TTC549 (cell line): Measurements from ENCODE around the gene USH2A.
A peak's percentile ranks its signal among the peaks of the same experiment; 100 is the strongest.
"Not testable (repeated sequence)": the region's sequence is repeated elsewhere in the genome, so short reads cannot be mapped to it uniquely, and the experiment has no call there.

Experiments used
- FAIRE-seq: peaks from 2 replicates; lab custom pipeline; 2012; peaks lifted over from hg19 to GRCh38; lab: Jason Lieb, UNC

Gene USH2A

DNA sequence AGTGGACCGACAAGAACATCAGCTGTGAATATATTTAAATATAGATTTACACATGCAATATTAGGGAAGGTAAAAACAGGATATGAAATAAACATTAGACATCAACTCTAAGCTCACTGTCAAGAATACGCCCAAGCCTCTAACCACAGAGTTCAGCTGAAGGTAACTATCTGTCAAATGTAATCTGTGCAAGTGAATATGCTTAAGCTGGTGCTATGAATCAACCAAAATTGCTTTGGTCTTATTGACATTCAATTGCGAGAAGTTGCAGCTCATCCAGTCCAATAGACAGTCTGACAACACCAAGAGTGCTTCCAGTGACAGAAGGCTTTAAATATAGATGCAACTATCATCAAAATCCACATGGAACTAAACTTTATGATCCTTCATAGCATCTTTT is 32.3 kb downstream of the USH2A start:
- no peak for FAIRE-seq

DNA sequence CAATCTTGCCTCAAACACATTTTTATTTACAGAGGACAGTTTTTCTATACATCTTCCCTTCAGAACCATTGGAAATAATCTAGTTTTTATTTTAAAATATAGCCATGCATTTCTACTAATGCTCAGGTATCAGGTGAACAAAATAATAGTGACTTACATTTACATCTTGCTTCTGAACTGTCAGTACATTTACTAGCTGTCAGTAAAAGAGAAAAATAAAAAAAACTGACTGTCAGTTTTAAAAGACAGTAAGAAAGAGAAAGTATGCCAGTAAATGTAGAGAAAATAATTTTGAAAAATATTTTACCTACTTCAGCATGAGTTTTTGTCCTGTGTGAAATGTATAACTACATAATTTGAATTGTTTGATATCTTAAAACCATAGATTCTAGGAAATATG is 33.5 kb downstream of the USH2A start:
- FAIRE-seq, result no peak

DNA sequence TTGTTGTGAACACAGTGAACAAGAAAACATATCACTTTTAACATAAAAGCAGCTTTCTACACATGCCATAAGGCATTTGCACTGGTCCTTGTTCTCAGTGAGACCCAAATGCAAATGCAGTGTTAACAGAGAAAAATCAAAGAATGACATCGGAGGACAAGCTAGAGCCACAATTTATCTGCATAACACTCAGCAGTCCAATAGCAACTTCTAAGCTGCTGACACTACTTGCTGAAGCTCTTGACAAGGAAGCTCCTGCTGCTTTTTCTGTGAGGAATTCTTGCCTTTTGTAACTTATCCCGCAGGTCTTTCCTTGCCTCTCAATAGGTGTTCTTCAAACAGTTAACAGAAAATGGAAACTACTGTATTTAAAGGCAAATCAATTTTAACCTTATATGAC is 34.7 kb downstream of the USH2A start:
- no peak for FAIRE-seq

DNA sequence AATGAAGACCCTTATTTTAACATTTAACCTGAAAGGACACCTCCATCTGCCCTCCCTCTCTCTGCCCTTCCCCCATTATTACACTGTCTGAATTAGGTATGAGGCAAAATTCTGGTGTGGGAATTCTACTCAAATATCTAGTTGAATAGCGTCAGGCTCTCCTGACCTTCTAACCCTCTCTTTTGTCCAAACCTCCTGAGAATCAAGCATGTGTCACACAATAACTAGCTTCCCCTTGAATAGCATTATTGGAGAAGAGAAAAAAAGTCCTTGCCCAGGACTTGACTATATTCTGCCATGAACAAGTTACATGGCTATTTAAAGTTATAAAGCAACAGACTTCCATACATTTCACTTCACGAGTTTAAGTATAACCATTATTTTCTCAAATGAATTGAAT is 35.5 kb downstream of the USH2A start:
- FAIRE-seq, result no peak

DNA sequence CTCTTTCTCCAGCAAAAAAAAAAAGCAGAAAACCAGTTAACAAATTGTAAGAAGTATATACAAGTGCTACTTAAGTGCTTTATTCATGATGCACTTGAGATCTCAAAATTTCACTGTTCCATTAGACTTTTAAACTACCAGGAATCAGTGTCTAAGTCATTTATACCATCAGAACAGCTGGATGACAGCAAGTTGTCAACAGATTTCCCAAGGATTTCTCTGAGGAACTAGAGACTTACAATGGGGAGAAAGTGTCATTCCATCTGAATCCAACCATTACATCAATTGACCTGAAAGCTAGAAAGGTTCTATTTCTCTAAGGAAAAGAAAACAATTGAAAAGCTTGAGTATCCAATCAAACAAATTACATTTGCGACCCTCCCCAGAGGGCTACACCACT is 43.8 kb downstream of the USH2A start:
- FAIRE-seq, result no peak

DNA sequence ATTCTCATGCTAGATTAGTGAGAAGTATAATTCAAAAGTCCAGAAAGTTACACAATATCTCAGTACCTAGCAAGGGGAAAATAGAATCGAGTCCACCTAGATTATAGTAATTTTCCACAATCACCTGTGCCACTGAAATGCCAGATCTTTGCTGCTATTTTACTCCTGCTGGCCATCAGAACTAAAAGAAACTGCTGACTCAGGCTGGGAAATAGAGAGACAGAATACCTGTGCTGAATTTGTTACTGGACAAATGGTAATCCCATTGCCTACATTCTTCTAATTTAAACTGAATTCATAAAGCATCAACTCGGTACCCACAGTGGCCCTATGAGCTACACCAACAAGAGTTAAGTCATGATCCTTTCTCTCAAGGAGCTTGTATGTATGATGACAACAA is 55.0 kb downstream of the USH2A start:
- FAIRE-seq, result no peak

DNA sequence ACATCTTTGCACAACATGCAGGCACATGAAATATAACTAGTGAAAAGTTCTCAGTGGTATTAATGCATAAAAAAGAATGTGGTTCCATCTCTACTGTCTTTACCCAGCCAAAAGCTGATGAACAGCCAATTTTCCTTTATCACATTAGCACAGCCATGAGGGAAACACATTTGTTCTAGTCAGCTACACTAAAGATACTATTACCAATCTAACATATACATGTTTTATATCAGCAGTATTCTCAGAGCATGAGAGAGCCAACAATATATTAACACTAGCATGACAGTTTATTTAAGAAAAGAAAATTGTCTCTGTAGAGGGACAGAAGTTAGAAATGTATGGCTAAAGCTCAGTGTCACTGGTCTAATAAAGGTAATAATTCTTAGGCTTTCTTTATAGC is 56.3 kb downstream of the USH2A start:
- no peak for FAIRE-seq

DNA sequence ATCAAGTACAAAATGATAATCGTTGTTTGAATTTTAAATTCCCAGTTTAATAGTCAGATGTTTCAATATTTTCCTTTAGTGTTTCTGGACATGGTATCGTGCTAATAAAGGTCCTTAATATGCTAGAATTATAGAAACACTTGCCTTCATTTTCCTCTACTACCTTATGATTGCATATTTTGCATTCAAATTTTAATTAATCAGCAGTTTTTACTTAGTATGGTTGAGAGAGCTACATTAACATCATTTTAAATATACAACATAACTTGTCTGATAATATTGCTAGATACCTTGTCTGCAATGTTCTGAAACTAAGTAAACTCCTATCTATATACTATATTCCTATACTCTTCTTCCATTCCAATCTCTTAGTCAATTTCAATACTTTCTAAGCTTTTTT is 66.3 kb downstream of the USH2A start:
- no peak for FAIRE-seq

DNA sequence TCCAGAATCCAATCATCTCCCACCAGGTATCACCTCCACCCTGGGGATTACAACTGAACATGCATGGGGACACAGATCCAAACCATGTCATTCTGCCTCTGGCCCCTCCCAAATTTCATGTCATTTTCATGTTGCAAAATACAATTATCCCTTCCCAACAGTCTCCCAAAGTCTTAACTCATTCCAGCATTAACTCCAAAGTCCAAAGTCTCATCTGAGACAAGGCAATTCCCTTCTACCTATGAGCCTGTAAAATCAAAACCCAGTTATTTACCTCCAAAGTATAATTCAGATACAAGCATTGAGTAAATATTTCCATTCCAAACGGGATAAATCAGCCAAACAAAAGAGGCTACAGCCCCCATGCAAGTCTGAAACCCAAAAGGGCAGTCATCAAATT is 73.1 kb downstream of the USH2A start:
- no peak for FAIRE-seq

DNA sequence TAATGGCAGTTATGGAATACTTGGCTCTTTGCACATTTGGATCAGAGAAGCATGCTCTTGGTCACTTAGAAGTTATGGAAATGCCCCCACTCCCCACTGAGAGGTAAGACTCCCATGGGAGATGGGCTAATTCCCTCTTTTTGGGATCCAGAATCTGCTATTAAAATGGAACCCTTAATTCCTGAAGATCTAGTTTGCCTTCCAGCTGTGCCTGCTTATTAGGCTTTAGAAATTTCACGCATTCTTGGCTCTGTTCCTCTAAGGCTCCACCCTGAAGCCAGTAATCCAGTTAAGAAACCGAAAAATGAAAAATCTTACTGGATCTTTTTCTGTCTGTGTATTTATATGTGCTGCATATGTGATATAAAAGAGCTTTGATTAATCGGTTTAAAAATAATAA is 76.7 kb downstream of the USH2A start:
- no peak for FAIRE-seq

DNA sequence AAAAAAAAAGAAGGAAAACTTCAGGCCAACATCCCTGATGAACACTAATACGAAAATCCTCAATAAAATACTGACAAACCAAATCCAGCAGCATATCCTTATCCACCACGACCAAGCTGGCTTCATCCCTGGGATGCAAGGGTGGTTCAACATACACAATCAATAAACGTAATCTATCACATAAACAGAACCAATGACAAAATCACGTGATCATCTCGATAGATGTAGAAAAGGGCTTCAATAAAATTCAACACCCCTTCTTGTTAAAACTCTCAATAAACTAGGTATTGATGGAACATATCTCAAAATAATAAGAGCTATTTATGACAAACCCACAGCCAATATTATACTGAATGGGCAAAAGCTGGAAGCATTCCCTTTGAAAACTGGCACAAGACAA is 82.7 kb downstream of the USH2A start:
- not testable (repeated sequence) for FAIRE-seq

DNA sequence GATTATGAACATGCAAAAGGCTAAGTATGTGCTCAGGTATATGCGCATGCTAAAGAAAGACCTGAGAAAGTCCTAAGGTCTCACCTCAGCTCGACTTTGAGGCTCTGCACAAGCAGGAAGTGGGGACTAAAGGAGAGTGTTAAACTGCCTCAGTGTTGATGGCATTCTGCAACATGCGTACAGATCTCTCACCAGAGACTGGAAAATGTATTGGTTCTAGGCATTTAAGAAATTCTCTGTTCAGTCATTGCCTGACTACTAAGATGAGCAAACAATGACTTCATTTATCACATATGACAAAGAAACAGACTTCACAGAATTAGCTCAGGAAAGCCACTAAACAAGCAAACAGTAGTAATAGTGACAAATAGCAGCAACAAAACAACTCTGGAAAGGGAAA is 90.8 kb downstream of the USH2A start:
- FAIRE-seq, result no peak

DNA sequence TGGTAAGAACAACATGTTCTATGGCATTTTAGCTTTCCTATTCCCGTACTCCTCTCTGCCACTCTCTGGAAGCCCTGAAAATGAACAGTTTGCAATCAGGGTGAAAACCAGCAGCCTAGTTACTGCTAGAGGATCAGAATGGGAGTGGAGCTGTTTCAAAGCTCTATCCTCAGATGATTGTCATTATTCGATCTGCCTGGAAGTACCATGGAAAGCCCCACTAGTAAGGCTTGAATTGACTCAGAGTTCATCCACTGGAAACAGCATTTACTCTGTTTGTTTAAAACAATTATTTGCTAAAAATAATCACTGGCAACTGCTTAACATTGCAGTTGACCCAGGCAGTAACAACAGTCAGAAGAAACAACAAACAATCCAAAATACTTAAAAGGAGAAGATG is 91.2 kb downstream of the USH2A start:
- no peak for FAIRE-seq

DNA sequence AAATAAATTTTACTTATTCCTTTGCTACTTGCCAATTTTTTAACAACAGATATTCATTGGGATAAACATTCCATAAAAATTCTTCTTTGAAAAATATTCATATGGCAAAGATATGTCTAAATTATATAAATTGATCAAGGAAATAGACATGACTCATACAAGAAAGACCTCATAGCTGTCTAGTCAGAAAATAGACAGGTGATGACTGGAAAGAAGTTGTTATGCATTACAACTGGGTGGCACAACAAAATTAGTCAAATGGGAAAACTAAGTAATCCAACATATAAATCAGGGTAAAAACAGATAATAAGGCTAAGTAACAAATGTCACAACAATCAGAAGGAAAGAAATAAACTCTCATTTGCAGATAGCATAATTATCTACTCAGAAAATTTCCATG is 92.0 kb downstream of the USH2A start:
- FAIRE-seq, result no peak

DNA sequence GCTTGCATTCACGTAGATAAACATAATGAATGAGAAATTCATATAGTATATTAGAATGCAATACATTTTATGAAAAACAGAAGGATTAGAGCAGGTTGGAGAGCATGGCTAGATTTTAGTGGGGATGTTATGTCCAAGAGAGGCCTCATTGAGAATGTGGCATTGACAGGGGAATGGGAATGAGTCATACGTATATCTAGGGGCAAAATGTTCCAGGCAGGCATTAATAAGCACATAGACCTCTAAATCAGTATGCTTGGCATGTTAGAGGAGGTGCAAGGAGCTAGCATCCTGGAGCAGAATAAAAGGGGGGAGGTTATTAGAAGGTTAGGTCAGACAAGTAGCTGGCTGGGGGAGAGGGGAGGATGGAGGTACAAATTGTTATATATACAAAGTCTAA is 93.0 kb downstream of the USH2A start:
- FAIRE-seq, result no peak

DNA sequence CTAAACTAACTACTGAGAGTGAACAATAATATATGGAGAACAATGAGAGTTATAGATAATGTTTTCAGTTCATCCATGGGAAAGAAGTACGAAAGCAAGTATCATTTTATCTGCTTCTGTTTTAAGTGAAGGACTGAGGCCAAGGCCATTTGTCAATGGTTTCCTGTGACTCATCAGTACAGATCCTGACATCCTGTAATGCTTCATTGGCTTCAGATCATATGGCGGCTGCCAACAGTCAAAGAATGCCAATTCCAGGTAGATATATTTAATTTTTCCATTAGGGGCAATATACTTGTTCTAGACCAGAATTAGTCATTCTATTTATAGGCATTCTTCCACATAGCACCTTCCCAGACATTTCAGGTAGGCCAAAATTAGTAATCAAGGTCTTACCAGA is 97.3 kb downstream of the USH2A start:
- no peak for FAIRE-seq

DNA sequence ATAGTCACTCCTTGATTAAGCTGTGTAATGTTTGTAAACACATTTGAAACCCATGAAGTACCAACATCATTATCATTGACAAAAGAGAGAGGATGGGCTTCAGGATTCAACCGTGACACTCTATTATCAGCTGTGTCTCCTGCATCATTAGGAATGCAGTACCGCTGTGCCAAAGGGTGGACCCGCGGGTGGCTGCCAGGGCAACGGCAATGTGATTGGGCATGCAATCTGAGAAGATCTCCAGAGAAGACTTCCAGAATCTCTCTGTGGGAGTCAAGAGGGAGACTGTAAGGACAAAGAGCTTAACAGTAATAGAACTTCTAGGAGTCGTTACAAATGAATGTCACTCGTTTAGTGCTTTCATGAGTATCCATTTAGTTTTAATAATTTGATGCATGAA is 97.9 kb downstream of the USH2A start:
- FAIRE-seq, result no peak

DNA sequence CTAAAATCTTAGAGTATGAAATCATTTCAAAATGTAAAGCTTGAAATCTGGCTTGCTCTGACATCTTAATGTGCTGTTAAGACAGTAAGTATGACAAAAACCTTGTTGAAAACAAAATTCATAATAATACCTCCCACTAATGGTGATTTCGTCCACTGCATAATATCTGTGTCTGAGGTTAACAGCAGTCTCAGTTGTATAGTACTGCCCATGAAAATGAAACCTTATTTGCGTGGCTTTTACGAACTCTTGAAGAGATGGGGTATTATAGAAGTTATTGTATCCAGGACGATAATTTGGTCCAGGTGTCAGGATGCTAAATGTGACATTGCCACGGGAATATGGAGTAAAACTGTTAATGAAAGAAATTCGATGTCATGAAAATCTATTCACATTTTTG is 99.9 kb downstream of the USH2A start:
- no peak for FAIRE-seq

DNA sequence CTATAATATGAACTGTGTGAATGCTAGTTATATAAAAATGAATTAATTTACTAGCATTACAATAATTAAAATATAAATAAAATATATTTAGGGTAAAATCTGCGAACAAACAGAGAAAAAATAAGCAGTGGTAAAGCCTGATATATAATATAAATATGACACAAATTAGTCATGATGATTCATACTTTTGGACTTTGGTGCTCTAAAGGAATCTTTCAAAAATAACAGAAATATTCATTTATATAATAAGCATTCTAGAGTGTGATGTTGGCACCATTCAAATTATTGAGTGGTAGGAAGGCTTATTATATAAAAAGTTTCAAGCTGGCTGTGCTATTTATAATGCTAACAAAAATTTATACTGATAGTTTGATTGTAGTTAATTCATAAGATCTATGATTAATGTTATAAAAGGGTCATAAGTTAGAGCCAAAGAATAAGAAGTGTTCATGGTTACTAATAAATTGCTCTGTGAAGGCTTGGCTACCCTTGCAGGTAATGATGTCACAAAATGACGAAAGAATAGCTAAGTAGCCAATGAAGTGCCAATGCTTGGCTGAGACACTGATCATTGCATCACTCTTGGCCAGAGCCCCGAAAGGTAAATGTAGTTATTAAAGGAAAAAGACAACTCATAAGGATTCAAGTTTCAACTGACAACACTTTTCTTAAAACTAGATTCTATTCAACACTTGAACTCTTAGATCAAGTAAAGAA is 108.7 kb downstream of the USH2A start:
- FAIRE-seq, result no peak

DNA sequence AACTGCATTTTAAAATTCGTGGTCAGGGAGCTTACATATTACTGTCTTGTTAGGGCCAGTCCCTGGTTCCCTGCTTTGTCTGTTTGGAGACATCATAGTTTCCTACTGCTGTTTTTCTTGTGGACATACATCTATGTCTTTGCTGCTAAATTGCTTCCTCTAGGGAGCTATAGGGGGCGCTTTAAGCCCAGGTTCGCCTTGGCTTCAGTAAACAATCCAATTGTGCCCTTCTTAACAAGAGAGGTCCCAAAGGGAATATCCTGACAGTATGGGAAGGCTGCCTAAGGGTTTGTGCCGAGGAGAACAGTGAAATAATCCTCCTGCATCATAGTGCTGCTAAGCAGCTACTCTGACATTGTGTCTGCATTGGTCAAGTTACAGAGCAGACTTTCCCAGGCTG is 112.5 kb downstream of the USH2A start:
- no peak for FAIRE-seq

DNA sequence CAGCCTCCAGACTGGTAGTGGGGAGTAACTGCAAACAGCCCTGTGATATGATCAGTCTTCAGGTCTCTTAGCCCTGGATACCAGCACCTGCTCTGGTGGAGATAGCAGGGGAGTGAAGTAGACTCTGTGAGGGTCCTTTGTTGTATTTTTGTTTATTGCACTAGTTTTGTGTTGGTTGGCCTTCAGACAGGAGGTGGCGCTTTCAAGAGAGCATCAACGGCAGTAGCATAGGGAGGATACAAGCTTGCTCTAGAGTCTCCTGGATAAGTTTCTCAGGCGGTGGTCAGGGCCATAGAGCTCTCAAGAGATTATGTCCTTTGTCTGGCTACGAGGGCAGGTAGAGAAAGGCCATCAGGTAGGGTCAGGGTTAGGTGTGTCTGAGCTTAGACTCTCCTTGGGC is 116.4 kb downstream of the USH2A start:
- FAIRE-seq, result no peak

DNA sequence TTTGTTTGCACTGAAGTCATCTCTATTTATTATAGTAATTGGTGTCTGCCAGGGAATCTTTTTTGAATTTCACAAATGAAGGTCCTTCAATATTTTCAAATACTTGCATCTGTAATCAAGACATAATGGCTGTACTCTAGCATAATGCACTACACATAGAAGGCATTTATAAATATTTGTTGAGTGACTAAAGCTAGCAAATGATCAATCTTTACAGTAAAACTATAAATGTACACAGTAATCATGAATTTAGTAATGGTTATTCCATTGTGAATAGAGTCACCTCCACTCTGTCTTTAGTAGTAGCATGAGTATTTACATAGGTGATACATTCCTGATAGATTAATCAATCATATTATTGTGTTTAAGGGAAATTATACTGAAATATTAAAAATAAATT is 119.6 kb downstream of the USH2A start:
- FAIRE-seq, result peak; percentile 28

DNA sequence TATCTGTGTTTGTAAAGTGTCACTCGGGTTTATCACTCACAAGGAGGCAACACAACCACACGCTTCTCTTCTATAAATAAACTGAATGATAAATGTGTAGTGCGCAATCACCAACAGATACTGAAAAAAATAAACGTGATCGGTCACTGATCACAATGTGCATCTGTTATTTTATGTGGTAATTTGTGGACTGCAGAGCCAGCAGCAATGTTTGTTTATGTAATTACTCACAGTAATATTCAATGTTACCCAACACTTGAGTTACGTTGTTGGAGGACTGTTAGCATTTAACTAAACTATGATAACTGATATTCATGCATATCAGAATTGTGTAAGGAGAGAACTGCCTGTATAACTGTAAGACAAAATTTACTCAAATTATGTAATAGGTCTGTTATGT is 129.6 kb downstream of the USH2A start:
- FAIRE-seq, result no peak

DNA sequence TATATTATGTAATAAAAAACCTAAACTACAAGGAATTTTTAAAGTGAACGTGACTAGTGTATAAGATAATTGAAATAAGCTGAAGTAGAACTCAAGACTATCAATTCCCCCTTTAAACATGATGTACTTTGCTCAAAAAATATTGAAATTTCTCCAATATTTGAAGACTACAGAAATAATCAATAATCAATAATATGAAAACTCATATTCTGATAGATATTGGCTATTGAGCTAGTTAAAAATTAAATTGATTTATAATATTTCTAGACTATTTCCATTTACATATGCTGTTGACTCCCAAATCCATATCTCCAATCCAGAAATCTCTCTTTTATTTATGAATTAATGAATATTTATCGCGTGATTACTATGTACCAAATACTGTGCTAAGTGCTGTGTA is 133.2 kb downstream of the USH2A start:
- FAIRE-seq, result peak; percentile 86

DNA sequence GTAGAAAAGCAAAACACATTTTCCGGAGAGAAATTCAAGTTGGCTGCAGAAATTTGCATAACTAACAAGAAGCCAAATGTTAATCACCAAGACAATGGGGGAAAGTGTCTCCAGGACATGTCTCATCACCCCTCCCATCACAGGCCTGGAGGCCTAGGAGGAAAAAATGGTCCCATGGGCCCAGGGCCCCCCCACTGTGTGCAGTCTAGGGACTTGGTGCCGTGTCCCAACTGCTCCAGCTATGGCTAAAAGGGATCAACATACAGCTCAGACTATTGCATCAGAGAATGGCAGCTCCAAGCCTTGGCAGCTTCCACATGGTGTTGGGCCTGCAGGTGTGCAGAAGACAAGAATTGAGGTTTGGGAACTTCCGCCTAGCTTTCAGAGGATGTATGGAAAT is 138.2 kb downstream of the USH2A start:
- FAIRE-seq, result no peak
